NCI-H2196 treated with DMSO at 0.1 percent for 48 hours (cell line): Measurements from ENCODE around the gene KDM4B.
A peak's percentile ranks its signal among the peaks of the same experiment; 100 is the strongest.

Experiments used
- DNase-seq: peaks from one replicate; lab custom pipeline; 2025; ENCODE audit not compliant: unreplicated experiment; lab: John Stamatoyannopoulos, UW

Gene KDM4B

GRCh38 chr19:5103061-5103701 lies 134.3 kb downstream of the KDM4B start:
- peak; percentile 50 for DNase-seq

GRCh38 chr19:5103812-5104410 lies 135.0 kb downstream of the KDM4B start:
- no peak for DNase-seq

GRCh38 chr19:5104871-5105351 lies 136.0 kb downstream of the KDM4B start:
- DNase-seq, result no peak

GRCh38 chr19:5106191-5106726 lies 137.3 kb downstream of the KDM4B start:
- no peak for DNase-seq

- DNase-seq, result no peak
These were observed 138.1 kb downstream of the KDM4B start for GRCh38 chr19:5106971-5107370.

- DNase-seq, result no peak
These were observed 138.7 kb downstream of the KDM4B start for GRCh38 chr19:5107432-5108122.

- no peak for DNase-seq
These were observed 139.2 kb downstream of the KDM4B start for GRCh38 chr19:5108123-5108596.

GRCh38 chr19:5108866-5109265 lies 140.0 kb downstream of the KDM4B start:
- no peak for DNase-seq

GRCh38 chr19:5109560-5109959 lies 140.6 kb downstream of the KDM4B start:
- DNase-seq, result no peak

- DNase-seq, result no peak
These were observed 141.6 kb downstream of the KDM4B start for GRCh38 chr19:5110546-5110945.

GRCh38 chr19:5111051-5111450 lies 142.1 kb downstream of the KDM4B start:
- DNase-seq, result no peak

GRCh38 chr19:5112175-5112574 lies 143.3 kb downstream of the KDM4B start:
- DNase-seq, result no peak

GRCh38 chr19:5112681-5113575 lies 144.0 kb downstream of the KDM4B start:
- DNase-seq, result no peak

GRCh38 chr19:5113633-5114586 lies 145.0 kb downstream of the KDM4B start:
- no peak for DNase-seq

GRCh38 chr19:5114727-5115126 lies 145.8 kb downstream of the KDM4B start:
- no peak for DNase-seq

GRCh38 chr19:5115351-5115750 lies 146.4 kb downstream of the KDM4B start:
- no peak for DNase-seq

- DNase-seq, result no peak
These were observed 146.9 kb downstream of the KDM4B start for GRCh38 chr19:5115771-5116202.

GRCh38 chr19:5116292-5116691 lies 147.4 kb downstream of the KDM4B start:
- no peak for DNase-seq

GRCh38 chr19:5117421-5117820 lies 148.5 kb downstream of the KDM4B start:
- no peak for DNase-seq

- no peak for DNase-seq
These were observed 149.1 kb downstream of the KDM4B start for GRCh38 chr19:5118026-5118425.
